Germinal center (tissue), 1 donor: ENCODE results near the gene FYN.
"Not testable (repeated sequence)": the region's sequence is repeated elsewhere in the genome, so short reads cannot be mapped to it uniquely, and the experiment has no call there.

ENCODE experiments used
- DNase-seq: peaks from one replicate; pipeline ENCODE4 v3.0.0; 2012; ENCODE audit warnings: mixed read lengths, low spot score

FYN gene

GRCh38 chr6:111680811-111681609 lies 192.2 kb downstream of the FYN start:
- DNase-seq = not testable (repeated sequence)

DNA sequence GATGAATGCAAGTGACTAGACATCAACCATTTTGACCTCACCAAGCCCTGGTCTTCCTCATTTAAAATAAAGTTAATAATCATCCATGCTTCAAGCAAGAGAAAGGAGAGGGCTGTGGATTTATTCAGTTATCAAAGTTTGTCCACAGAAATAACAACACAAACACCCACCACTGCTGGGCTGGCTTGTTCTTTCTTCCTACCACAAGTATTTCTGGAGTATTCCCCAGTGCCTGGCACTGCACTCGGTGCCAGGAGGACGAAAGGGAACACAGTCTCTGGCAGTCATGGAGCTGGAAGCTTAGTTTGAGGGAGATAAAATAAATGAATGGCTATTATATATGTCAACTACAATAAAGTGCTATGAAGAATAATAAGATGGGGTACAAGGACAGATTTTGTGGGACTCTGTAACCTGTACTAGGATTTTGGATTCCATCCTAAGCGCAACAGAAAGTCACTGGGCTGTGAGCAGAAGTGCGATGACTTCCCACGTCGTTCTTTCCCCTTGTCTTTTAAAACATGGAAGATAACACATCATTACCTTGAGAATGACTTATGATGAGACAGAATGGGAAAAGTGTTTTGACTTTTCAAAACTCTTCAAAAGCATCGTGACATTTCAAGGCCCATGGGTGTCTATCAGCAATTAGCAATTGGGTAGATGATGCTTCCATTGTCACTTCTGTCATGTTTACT lies 193.1 kb downstream of the FYN start:
- no peak for DNase-seq

DNA sequence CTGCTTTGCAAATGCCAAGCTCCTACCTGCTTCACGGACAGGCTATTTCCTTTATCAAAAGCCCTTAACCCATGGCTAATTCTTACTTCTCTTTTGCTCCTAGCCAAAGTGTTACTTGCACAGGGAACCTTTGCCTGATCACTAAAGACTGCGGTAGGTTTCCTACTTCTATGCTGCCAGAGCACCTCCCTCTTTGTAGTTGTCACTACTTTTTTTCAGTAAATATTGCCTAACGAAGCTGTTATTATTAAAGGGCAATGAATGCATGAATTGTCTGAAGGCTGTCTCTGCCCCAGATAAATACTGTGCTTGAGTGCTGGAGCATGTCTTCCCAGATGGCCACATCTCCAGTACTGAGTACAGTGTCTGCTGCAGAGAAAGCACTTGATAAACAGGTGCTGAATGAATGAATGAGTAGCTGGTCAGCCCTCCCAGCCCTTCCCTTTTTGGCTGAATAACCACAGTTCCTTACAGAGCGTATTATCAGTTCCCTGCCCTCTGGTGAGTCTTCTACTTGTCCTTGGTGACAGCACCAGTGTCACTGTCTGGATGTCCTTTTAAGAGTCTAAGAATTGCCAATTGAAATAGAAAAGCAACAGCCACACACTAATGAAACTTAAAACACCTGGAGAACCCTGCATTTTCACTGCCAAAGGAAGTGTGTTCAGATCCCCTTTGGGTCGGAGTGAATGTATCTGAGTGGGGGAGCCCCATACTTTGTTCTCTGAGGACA lies 194.0 kb downstream of the FYN start:
- DNase-seq = no peak

- no peak for DNase-seq
Measured at GRCh38 chr6:111677249-111677990, 195.8 kb downstream of the FYN start.

- no peak for DNase-seq
Measured at GRCh38 chr6:111676383-111676782, 196.9 kb downstream of the FYN start.

DNA sequence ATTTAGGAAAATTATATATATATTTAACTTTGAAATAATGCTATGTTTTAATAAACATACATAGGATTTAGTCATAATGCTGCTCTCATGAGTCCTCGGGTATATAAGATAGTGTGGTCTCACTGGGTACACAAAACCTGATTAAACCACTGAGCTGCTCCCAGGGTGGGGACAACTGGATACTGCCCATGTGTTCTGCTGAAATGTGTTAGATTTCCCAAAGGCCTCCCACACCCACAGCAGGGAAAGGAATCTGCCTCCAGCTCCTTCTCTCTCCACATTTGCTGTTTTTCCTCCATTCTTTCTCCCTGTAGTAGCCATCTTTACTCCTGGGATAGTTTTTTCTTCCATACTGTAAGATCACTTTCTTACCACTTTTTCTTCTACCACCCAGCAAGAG lies 198.4 kb downstream of the FYN start:
- DNase-seq = no peak

DNA sequence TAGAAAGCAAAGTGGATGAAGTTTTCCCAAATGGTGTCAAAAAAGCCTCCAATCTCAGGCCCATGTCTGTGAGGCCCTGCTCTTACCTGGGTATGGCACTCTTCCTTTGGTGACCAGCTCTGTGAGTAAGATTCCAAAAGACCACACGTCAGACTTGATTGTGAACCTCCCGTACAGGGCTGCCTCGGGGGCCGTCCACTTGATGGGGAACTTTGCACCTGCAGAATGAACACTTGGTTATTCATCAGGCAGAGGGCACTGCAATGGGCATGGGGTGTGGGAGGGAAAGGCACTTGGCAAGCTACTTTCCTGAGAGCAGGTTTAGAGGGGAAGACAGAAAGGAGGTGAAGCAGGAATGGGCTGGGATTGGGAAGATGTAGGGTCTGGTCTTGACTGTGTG lies 198.8 kb downstream of the FYN start:
- DNase-seq = no peak

DNA sequence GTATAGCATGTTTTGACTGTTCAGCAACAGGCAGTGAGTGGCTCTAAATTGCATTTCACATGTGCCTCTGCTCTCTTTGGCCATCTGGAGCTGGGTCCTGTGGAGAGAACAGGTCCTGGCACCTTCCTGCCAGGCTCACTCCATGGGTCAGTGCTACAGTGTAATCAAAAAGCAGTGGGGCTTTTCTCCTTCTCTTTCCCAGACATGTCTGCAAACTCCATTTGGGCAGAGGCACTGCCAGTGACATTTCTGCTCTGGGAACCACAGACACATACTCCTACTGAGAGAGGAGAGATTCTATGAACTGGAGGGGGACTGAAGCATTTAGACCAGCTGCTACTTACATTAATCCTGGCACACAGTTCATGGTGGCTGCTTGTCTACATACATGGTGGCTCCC lies 199.3 kb downstream of the FYN start:
- DNase-seq = no peak

DNA sequence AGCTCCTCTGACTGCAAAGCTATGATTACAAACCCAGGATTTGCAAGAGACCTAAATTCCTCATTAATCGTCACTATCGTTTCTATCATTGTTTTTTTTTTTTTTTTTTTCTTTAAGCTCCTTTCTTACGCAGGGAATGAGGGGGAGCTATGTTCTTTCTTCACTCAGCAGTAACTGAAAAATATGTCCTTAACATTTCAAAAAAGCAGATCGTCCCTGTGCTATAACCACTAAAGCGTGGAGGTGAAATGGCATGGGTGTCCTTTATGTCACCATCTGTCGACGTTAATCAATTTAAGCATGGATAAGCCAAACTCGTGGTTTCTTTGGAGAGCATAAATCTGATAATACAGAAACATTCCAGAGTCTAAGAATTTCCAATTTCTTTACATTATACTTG lies 199.7 kb downstream of the FYN start:
- no peak for DNase-seq

GRCh38 chr6:111672761-111673450 lies 200.3 kb downstream of the FYN start:
- DNase-seq = no peak

DNA sequence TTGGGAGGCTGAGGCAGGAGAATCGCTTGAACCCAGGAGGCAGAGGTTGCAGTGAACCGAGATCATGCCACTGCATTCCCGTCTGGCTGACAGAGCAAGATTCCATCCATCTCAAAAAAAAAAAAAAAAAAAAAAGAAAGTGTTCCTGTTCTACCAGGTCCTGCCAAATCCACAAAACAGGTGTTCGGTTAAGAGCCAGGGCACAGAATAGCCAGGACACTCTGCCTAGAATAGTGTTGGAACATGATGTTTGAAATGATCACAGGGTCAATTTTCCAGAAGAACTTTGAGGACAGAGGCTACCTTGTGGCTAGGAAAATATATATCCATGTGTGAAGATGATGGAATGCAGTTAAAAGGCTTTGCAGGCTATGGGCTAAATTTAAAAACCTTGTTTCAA lies 203.9 kb downstream of the FYN start:
- no peak for DNase-seq

DNA sequence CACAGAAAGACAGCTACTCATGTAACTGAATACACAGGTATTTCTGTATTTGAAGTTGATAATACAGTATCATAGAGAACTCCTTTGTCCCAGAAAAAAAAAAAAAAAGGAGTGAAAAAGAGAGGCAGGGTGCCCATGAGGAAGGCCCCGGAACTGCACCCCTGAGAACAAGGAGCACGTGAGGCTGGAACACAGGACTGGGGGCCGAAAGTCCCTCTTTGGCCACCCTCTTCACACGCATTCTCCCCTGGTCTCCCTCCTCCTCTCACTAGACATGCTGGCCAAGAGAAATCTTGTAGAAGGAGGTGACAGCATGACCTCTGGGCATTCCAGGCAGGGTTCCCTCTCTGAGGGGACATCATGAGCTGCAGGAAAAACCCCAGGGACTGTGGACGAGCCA lies 204.8 kb downstream of the FYN start:
- no peak for DNase-seq

- no peak for DNase-seq
Measured at GRCh38 chr6:111667931-111668330, 205.3 kb downstream of the FYN start.

DNA sequence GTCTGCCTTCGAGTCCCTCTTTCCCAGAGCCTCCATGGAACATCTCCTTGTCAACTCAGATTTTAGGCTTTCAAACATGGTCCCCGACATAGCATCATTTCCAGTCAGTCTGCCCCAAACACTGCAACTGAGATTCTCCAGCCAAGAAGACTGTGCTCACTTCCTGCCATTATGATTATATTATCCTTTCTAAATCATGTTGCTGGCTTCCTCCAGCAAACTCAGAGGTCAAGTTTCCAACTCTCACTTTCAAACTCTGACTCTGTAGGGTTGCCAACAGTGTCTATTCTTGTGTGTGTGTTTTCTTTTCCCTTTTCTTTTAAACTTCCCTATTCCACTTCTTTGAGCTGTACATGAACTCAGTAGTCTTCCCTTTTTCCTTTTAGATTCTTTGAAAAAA lies 206.4 kb downstream of the FYN start:
- no peak for DNase-seq

GRCh38 chr6:111664565-111665030 lies 208.7 kb downstream of the FYN start:
- DNase-seq = no peak

GRCh38 chr6:111663692-111664564 lies 209.3 kb downstream of the FYN start:
- no peak for DNase-seq

DNA sequence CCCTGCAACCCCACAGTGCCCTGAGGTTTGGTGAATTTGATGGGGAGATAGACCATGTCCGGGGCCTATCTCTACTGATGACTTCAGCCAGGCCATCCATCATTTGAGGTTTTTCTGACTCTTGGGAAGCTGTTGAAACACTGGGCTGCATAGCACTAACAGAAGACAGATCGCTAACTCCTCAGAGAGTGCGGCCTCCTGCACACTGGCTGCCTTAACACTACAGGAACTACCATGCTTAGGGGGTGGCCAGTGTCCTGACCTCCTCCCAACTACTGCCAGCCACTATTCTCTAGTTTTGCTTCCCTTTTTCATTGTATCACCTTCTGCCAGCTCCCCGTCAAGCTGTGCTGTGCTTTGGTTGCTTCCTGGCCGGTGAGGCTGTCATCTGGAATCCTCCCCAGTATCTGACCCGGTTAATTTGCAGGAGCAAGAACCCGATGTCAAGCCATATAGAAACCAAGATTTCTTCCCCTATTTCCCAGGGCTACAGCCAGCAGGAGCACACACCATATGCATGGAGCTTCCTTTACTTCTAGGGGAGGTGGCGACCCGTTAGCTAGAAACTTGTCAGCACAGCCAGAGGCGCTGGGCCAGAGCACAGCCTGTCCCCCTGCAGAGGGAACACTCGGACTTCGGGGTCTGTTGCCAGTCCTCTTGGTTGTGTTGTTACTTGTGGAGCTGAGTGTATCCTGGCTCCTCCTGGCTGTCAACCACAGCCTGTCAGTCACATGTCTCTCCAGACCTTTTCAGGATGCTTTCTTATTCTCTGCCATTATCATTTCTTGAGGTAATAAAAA lies 210.3 kb downstream of the FYN start:
- peak; percentile 21 for DNase-seq

GRCh38 chr6:111662072-111662793 lies 211.0 kb downstream of the FYN start:
- DNase-seq = no peak

GRCh38 chr6:111661541-111662061 lies 211.7 kb downstream of the FYN start:
- DNase-seq = no peak
